ENCODE measurements around the gene TIGD1. TPM values are rescaled to one million over a fixed set of nuclear protein-coding genes. Genes with fewer than 3 reads are reported as not detected.

TIGD1 gene
- total and polyA plus RNA-seq, 12 donors = 1.4 to 6.9 (median 2.0) TPM

DNA sequence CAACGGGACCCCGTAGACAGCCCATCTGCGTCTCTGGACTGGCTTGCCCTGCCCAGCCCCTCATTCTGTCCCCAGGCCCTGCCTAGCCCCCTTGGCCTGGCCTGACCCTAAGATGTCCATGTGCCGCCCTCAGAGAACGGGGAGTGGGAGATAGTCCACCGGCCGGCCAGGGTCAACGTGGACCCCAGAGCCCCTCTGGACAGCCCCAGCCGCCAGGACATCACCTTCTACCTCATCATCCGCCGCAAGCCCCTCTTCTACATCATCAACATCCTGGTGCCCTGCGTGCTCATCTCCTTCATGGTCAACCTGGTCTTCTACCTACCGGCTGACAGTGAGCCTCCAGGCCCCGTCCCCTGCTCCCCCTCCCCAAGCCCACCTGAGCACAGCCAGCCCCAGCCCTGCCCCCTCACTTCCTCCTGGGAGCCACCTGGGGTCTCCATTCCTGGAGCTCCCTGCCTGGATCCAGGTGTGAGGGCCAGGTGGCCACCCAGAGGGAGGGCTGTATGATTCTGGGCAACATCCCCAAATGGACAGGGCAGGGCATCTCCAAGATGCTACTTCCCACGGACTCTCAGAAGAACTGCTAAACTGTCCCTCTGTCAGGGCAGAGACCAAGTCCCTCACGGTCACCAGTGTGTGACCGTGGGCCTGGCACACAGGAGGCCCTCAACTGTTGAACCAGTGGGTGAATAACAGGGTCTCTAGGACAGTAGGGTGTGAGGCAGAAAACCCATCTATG, 20.4 kb downstream of the TIGD1 start:
- Histone ChIP-seq H3K9me3 (no peaks in the 10 kb centered on the region), H3K27me3 (peaks cover 0 to 19% (median 12%) of the 10 kb centered on the region in 7 donors), H3K4me1 (peaks cover 0 to 9% (median 7%) of the 10 kb centered on the region in 9 donors), H3K4me3 (no peak overlapping the region), H3K27ac (no peak overlapping the region), H3K36me3 (no peaks in the 10 kb centered on the region)
- TF ChIP-seq, protein P1, sequence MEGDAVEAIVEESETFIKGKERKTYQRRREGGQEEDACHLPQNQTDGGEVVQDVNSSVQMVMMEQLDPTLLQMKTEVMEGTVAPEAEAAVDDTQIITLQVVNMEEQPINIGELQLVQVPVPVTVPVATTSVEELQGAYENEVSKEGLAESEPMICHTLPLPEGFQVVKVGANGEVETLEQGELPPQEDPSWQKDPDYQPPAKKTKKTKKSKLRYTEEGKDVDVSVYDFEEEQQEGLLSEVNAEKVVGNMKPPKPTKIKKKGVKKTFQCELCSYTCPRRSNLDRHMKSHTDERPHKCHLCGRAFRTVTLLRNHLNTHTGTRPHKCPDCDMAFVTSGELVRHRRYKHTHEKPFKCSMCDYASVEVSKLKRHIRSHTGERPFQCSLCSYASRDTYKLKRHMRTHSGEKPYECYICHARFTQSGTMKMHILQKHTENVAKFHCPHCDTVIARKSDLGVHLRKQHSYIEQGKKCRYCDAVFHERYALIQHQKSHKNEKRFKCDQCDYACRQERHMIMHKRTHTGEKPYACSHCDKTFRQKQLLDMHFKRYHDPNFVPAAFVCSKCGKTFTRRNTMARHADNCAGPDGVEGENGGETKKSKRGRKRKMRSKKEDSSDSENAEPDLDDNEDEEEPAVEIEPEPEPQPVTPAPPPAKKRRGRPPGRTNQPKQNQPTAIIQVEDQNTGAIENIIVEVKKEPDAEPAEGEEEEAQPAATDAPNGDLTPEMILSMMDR (IDR thresholded peaks at IDR 0.05) = no peak
- intact Hi-C loops (cut with DNase I) = loop anchor here in 6 of 10 donors (10.0 kb wide), 2 partner anchors 85 to 625 kb away; no protein-coding TSS in a partner anchor
- DNase-seq = peak in 1 of 2 donors; percentile 3
- WGBS, 2 donors = 85 to 90% methylated on average over 17 of the region's 17 CpGs
- ATAC-seq = no peak

DNA sequence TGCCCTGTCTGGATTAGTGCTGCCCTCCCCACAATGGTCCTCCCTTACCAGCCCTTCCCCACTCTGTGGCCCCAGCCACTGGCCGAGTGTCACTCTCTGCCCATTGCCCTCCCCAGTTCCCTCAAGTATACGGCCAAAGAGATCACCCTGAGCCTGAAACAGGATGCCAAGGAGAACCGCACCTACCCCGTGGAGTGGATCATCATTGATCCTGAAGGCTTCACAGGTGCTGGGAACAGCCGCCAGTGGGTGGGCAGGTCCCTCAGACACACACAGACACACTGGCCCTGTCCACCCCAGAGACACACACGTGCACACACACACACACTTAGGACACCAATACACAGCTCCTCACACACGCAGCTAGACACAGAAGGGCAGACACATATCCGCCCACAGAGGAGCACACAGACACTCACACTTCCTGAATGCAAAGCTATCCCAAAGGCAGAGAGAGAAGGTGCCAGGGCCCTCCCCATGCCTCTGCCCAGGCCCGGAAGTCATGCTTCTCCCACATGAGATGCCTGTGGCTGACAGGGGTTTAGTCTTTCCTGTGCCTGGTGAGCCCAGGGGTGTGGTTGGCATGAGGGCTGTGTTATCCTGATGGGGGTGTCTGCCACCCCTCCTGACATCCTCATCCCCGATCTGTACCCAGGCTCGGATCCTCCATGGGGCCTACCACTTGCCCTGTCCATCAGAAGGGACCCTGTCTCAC, 21.5 kb downstream of the TIGD1 start:
- Histone ChIP-seq H3K27ac (no peak overlapping the region), H3K4me3 (no peak overlapping the region), H3K36me3 (no peaks in the 10 kb centered on the region), H3K9me3 (no peaks in the 10 kb centered on the region), H3K4me1 (peaks cover 0 to 20% (median 13%) of the 10 kb centered on the region in 9 donors), H3K27me3 (peaks cover 0 to 30% (median 23%) of the 10 kb centered on the region in 7 donors)
- DNase-seq (peak in 1 of 2 donors; percentile 2), ATAC-seq (no peak)
- TF ChIP-seq, protein P1 (IDR thresholded peaks at IDR 0.05) = no peak
- intact Hi-C loops (cut with DNase I) = loop anchor here in 6 of 10 donors (10.0 kb wide), 2 partner anchors 84 to 624 kb away; no protein-coding TSS in a partner anchor
- WGBS, 2 donors = 76 to 82% methylated on average over 11 of the region's 11 CpGs

DNA sequence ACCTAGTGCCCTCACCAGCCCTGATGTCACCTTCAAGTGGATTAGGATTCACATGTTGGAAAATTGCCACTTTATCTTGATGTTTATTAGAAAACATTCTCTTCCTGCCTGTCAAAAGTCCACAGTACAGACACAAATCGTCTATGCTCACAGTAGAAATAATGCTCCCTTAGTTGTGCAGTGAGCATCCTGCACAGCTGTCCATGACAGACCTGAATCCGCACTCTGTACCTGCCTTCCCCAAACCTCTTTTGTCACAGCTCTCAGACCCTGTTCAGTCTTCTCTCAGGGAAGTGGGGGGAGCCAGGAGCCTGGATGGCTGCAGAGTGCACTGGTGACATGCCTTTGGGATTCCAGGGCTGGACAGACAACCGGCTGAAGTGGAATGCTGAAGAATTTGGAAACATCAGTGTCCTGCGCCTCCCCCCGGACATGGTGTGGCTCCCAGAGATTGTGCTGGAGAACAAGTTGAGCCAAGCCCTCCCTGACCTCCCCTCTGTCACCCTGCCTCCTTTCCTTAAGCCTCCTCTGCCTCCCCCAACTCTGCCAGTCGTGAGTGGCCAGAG, 22.4 kb downstream of the TIGD1 start:
- H3K4me1 ChIP-seq = peaks cover 0 to 29% (median 21%) of the 10 kb centered on the region in 9 donors
- no peak overlapping the region for H3K27ac ChIP-seq
- no peak for ATAC-seq
- intact Hi-C loops (cut with DNase I) = loop anchor here in 6 of 10 donors (10.0 kb wide), 2 partner anchors 83 to 623 kb away; no protein-coding TSS in a partner anchor
- 67 to 69% methylated on average over 6 of the region's 6 CpGs for WGBS, 2 donors
- H3K27me3 ChIP-seq = peaks cover 4 to 39% (median 32%) of the 10 kb centered on the region in 7 donors
- H3K36me3 ChIP-seq = no peaks in the 10 kb centered on the region
- H3K9me3 ChIP-seq = no peaks in the 10 kb centered on the region
- no peak overlapping the region for H3K4me3 ChIP-seq
- no peak for DNase-seq
- TF ChIP-seq, protein P1 (IDR thresholded peaks at IDR 0.05) = no peak

DNA sequence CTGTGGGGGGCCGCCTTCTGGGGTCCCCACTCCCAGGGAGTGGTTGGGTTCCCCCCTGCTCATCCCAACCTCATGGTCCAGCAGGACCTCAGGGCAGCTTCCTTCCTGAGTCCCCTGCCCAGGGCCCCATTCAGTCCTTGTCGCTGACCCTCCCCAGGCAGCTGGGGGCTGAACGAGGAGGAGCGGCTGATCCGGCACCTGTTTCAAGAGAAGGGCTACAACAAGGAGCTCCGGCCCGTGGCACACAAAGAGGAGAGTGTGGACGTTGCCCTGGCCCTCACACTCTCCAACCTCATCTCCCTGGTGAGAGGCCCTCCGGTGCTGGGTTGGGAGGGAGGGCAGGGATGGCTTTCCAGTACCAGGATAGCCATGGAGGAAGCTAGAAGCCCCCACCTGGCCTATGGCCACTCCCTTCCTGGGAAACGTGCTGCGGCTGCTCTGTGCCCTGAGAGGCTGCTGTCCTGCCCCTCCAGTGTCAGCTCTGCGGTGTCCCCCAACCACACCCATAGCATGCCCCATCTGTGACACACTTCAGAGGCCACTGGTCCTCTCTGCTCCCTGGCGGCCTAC, 23.9 kb downstream of the TIGD1 start:
- Histone ChIP-seq H3K27ac (no peak overlapping the region), H3K4me3 (no peak overlapping the region), H3K4me1 (peaks cover 5 to 39% (median 31%) of the 10 kb centered on the region in 9 donors), H3K9me3 (no peaks in the 10 kb centered on the region), H3K27me3 (peaks cover 20 to 55% (median 47%) of the 10 kb centered on the region in 7 donors), H3K36me3 (no peaks in the 10 kb centered on the region)
- intact Hi-C loops (cut with DNase I) = loop anchor here in 6 of 10 donors (10.0 kb wide), 2 partner anchors 82 to 622 kb away; no protein-coding TSS in a partner anchor
- TF ChIP-seq, protein P1 (IDR thresholded peaks at IDR 0.05) = no peak
- ATAC-seq = no peak
- WGBS, 2 donors = 64 to 71% methylated on average over 13 of the region's 13 CpGs
- no peak for DNase-seq
